BLaER1 (cell line): ENCODE results near the gene ZFAND3.
"Not testable (repeated sequence)": the region's sequence is repeated elsewhere in the genome, so short reads cannot be mapped to it uniquely, and the experiment has no call there.

Experiments
- H3K27ac ChIP-seq: shearing (Covaris generic); formaldehyde crosslinking; 2 replicates; pipeline ENCODE4 v1.8.1; 2022
- H3K27me3 ChIP-seq: shearing (Covaris generic); formaldehyde crosslinking; 2 replicates; pipeline ENCODE4 v1.8.1; 2022
- H3K36me3 ChIP-seq: shearing (Covaris generic); formaldehyde crosslinking; 2 replicates; pipeline ENCODE4 v1.8.1; 2022
- H3K4me1 ChIP-seq: shearing (Covaris generic); formaldehyde crosslinking; 2 replicates; pipeline ENCODE4 v1.8.1; 2022
- H3K4me2 ChIP-seq: shearing (Covaris generic); formaldehyde crosslinking; 2 replicates; pipeline ENCODE4 v1.8.1; 2022
- H3K4me3 ChIP-seq: shearing (Covaris generic); formaldehyde crosslinking; 2 replicates; pipeline ENCODE4 v1.8.1; 2022
- H3K9ac ChIP-seq: shearing (Covaris generic); formaldehyde crosslinking; 2 replicates; pipeline ENCODE4 v1.8.1; 2022
- H3K9me3 ChIP-seq: shearing (Covaris generic); formaldehyde crosslinking; 2 replicates; pipeline ENCODE4 v1.8.1; 2022
- H4K20me1 ChIP-seq: shearing (Covaris generic); formaldehyde crosslinking; 2 replicates; pipeline ENCODE4 v1.8.1; 2022
- Cebpa-rat ChIP-seq: shearing (Covaris generic); IDR thresholded peaks from 2 replicates; pipeline ENCODE4 v1.8.1; 2022

ZFAND3 gene

GRCh38 chr6:37983720-37984501 lies 164.4 kb downstream of the ZFAND3 start:
- H3K36me3 ChIP-seq, result no peaks in the 10 kb centered on the region
- H3K27me3 ChIP-seq, result no peaks in the 10 kb centered on the region
- H3K9ac ChIP-seq, result no peak overlapping the region
- no peak overlapping the region for H3K4me2 ChIP-seq
- no peak overlapping the region for H3K4me3 ChIP-seq
- no peak overlapping the region for H3K27ac ChIP-seq
- peak; percentile 19; the same call in 1 of the 2 replicates for TF ChIP-seq Cebpa-rat
- H3K4me1 ChIP-seq, result peaks cover 25% of the 10 kb centered on the region
- no peaks in the 10 kb centered on the region for H3K9me3 ChIP-seq
- peaks cover 99% of the 10 kb centered on the region for H4K20me1 ChIP-seq

GRCh38 chr6:37984578-37984977 lies 165.1 kb downstream of the ZFAND3 start:
- H3K4me2 ChIP-seq, result no peak overlapping the region
- H3K27me3 ChIP-seq, result no peaks in the 10 kb centered on the region
- H3K9ac ChIP-seq, result no peak overlapping the region
- H3K4me3 ChIP-seq, result no peak overlapping the region
- H3K4me1 ChIP-seq, result peaks cover 24% of the 10 kb centered on the region
- no peak for TF ChIP-seq Cebpa-rat
- no peaks in the 10 kb centered on the region for H3K36me3 ChIP-seq
- H3K27ac ChIP-seq, result no peak overlapping the region
- H3K9me3 ChIP-seq, result no peaks in the 10 kb centered on the region
- H4K20me1 ChIP-seq, result peaks cover 99% of the 10 kb centered on the region

- Histone ChIP-seq H3K27me3 (no peaks in the 10 kb centered on the region), H3K9me3 (no peaks in the 10 kb centered on the region), H3K36me3 (no peaks in the 10 kb centered on the region), H3K9ac (no peak overlapping the region), H3K4me2 (no peak overlapping the region), H3K27ac (no peak overlapping the region), H4K20me1 (peaks cover 99% of the 10 kb centered on the region), H3K4me3 (no peak overlapping the region), H3K4me1 (peaks cover 16% of the 10 kb centered on the region)
- TF ChIP-seq Cebpa-rat, result no peak
Measured at GRCh38 chr6:37985355-37985754, 165.8 kb downstream of the ZFAND3 start.

DNA sequence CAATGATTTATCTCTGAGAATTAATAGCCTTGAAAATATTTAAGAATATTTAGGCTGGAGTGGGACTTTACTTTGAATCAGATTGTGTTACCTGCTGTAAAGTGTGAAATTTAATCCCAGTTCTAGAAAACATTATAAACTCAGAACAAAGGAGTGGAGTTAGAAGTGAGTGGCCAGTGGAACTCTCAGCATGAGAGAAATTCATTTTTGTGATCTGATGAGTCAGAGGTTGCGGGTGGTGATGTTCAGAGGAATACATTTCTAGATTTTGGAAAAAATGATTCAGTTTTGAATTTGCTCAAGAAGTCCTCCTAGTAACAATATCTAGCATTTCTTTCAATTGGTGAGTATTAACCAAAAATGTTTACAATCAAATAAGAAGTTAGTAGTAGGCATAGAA lies 167.5 kb downstream of the ZFAND3 start:
- Histone ChIP-seq H3K4me2 (no peak overlapping the region), H3K9me3 (no peaks in the 10 kb centered on the region), H4K20me1 (peaks cover 99% of the 10 kb centered on the region), H3K4me1 (peaks cover 16% of the 10 kb centered on the region), H3K36me3 (no peaks in the 10 kb centered on the region), H3K9ac (no peak overlapping the region), H3K4me3 (no peak overlapping the region), H3K27me3 (no peaks in the 10 kb centered on the region), H3K27ac (no peak overlapping the region)
- no peak for TF ChIP-seq Cebpa-rat

DNA sequence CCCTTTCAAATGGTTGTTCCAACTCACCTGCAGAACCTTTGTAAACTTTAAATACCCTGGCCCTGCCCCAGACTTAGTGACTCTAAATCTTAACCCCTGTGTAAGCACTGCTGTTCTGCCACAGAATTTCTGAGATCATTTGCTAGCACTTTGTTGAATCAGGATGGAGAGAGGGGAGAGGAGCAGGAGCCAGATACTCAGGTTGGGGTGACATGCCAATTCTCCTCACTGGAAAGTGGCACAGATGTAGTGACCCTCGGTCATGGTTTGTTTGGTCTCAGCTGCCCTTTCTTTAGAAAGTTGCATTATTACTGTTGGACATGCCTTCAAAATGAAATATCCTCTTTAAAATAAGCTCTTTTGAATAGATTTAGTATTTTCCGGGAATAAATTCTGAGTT lies 168.0 kb downstream of the ZFAND3 start:
- H3K4me1 ChIP-seq, result peaks cover 16% of the 10 kb centered on the region
- no peaks in the 10 kb centered on the region for H3K9me3 ChIP-seq
- TF ChIP-seq Cebpa-rat, result no peak
- no peak overlapping the region for H3K4me3 ChIP-seq
- no peak overlapping the region for H3K27ac ChIP-seq
- H3K4me2 ChIP-seq, result no peak overlapping the region
- peaks cover 99% of the 10 kb centered on the region for H4K20me1 ChIP-seq
- H3K36me3 ChIP-seq, result no peaks in the 10 kb centered on the region
- H3K27me3 ChIP-seq, result no peaks in the 10 kb centered on the region
- H3K9ac ChIP-seq, result no peak overlapping the region

DNA sequence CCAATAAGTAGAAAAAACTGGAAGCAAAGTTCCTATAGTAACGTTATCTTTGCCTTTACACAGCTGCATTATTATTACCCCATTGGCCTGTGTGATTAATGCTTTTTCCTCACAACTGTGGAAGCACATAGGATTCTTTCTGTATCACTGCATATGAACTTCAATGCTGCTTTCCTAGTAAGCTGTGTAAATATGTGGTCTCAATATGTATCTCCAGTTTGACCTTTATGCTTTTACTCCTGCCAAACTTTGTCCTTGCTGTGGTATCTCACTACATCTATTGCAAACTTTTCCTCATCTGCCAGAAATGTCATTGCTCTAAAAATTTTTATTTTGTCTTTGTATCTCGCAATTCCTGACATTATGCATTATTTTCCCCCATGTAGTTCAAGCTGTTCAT lies 168.6 kb downstream of the ZFAND3 start:
- H3K4me1 ChIP-seq, result peaks cover 16% of the 10 kb centered on the region
- no peak for TF ChIP-seq Cebpa-rat
- peak overlapping the region; percentile 29 for H3K4me2 ChIP-seq
- H3K36me3 ChIP-seq, result no peaks in the 10 kb centered on the region
- H3K27ac ChIP-seq, result no peak overlapping the region
- no peaks in the 10 kb centered on the region for H3K9me3 ChIP-seq
- H3K27me3 ChIP-seq, result no peaks in the 10 kb centered on the region
- no peak overlapping the region for H3K9ac ChIP-seq
- no peak overlapping the region for H3K4me3 ChIP-seq
- peaks cover 100% of the 10 kb centered on the region for H4K20me1 ChIP-seq

DNA sequence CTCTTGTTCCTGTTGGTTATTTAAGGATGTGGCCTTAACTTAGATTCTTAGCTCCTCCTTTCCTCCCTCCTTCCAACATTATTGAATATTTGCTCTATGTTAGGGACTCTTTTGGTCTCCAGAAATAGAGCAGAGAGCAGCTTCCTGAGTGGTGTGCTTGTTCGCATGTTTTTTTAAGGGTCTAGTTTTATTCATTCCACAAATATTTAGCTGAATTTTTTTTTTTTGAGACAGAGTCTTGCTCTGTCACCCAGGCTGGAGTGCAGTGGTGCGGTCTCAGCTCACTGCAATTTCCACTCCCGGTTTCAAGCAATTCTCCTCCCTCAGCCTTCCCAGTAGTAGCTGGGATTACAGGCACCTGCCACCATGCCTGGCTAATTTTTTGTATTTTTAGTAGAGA lies 169.2 kb downstream of the ZFAND3 start:
- Histone ChIP-seq H3K9me3 (no peaks in the 10 kb centered on the region), H3K36me3 (no peaks in the 10 kb centered on the region), H3K4me3 (no peak overlapping the region), H3K27ac (no peak overlapping the region), H3K9ac (no peak overlapping the region), H3K27me3 (no peaks in the 10 kb centered on the region), H3K4me2 (peak overlapping the region; percentile 29; the same call in 1 of the 2 replicates), H4K20me1 (peaks cover 100% of the 10 kb centered on the region), H3K4me1 (peaks cover 16% of the 10 kb centered on the region)
- TF ChIP-seq Cebpa-rat, result no peak

GRCh38 chr6:37990762-37991525 lies 171.4 kb downstream of the ZFAND3 start:
- H3K9ac ChIP-seq, result no peak overlapping the region

DNA sequence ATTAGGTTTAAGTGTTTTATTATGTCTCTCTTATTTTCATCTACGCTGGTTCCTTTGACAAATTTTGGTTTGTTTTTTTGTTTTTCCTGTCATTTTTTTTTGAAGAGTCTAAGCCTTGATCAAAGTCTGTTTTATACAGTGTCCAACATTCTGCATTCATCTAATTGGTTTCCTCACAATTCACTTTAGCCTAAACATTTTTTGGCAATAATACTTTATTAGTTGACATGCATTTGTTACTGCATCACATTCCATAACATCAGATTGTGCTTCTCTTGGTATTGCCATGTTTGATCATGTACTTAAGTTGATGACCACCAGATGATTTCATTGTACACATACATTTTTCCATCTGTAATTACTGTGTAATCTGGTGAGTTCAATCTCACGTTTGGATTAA lies 173.2 kb downstream of the ZFAND3 start:
- Histone ChIP-seq H3K36me3 (no peaks in the 10 kb centered on the region), H3K27me3 (no peaks in the 10 kb centered on the region), H3K9ac (no peak overlapping the region), H4K20me1 (peaks cover 92% of the 10 kb centered on the region), H3K4me2 (no peak overlapping the region), H3K4me1 (peaks cover 12% of the 10 kb centered on the region), H3K9me3 (no peaks in the 10 kb centered on the region), H3K27ac (no peak overlapping the region), H3K4me3 (no peak overlapping the region)
- no peak for TF ChIP-seq Cebpa-rat

More at GRCh38 chr6:37990762-37991525, 171.4 kb downstream of the ZFAND3 start:
- Histone ChIP-seq H3K9me3 (no peaks in the 10 kb centered on the region), H3K27ac (no peak overlapping the region), H4K20me1 (peaks cover 100% of the 10 kb centered on the region), H3K4me1 (peaks cover 16% of the 10 kb centered on the region), H3K4me2 (no peak overlapping the region), H3K27me3 (no peaks in the 10 kb centered on the region), H3K4me3 (no peak overlapping the region), H3K36me3 (no peaks in the 10 kb centered on the region)
- no peak for TF ChIP-seq Cebpa-rat

GRCh38 chr6:37993194-37993593 lies 173.7 kb downstream of the ZFAND3 start:
- H4K20me1 ChIP-seq, result peaks cover 92% of the 10 kb centered on the region
- H3K9me3 ChIP-seq, H3K9ac ChIP-seq, H3K4me1 ChIP-seq, H3K27ac ChIP-seq, H3K36me3 ChIP-seq, H3K4me2 ChIP-seq, H3K4me3 ChIP-seq, H3K27me3 ChIP-seq: not testable (repeated sequence)
